ENCODE measurements around the gene TUBD1.
"Not testable (repeated sequence)": the region's sequence is repeated elsewhere in the genome, so short reads cannot be mapped to it uniquely, and the experiment has no call there.

Gene TUBD1

DNA sequence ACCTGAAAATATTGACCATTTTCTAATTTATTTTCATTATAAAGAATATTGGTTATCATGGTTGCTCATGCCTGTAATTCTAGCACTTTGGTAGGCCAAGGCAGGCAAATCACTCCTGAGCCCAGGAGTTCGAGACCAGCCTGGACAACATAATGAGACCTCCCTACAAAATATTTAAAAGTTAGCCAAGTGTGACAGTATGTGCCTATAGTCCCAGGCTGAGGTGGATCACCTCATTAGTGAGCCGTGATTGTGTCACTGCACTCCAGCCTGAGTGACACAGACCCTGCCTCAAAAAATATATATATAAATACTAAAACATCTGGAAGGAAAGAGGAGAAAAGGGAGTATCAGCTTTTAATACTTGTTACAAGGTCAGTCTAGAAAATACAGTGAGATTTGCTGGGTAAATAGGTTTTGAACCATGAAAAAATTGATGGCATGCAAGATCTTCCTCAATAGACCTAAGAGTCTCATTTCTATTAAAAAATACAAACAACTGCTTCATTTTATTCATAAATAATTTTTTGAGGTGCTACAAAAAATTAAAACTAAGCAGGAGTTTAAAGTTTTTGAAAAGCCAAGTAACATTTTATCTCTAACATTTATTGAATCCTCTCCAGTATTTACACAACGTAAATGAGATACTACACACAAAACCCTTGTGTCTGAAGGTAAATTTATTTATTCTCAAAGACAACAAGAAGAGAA lies 47.7 kb downstream of the TUBD1 start:
- DNase-seq (ENCODE audit: low spot score) = no peak

DNA sequence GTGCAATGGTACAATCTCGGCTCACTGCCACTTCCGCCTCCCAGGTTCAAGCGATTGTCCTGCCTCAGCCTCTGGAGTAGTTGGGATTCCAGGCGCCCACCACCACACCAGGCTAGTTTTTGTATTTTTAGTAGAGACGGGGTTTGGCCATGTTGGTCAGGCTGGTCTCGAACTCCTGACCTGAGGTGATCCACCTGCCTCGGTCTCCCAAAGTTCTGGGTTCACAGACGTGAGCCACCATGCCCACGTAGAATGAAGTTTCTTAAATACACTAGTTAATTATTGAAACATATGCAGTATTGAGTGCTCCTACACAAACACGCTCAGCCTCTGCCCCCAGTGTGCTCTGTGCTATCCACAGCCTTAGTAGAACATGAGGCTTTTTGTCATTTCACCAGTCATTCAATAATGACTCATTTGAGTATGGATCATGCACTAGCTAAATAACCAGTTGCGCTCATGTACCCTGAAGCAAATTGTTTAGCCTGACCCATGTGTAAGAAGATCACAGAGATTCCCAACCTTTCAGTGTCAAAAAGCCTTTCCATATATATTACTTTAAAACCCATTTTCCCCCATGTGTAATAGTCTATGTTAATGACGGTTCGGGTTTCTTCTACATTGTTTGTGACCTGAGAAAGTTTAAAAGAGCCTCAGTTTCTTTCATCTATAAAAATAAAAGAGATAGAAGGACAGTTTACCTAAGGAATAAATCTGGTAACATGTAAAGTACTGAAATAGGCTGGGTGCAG lies 49.7 kb downstream of the TUBD1 start:
- DNase-seq (ENCODE audit: low spot score) = no peak

DNA sequence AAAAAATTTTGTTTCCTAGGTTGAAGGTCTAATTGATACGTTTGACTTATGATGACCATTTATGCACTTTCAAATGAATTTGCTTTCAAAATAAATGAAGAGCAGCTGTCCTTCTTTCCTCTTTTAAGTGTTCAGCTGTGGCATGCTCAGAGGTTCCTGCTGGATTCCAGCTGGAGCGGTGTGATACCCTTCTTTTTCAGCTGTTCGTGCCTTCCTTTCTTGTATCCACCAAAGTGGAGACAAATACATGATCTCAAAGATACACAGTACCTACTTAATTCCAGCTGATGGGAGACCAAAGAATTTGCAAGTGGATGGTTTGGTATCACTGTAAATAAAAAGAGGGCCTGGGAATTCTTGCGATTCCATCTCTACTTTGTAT lies 50.9 kb downstream of the TUBD1 start:
- DNase-seq (ENCODE audit: low spot score) = not testable (repeated sequence)

DNA sequence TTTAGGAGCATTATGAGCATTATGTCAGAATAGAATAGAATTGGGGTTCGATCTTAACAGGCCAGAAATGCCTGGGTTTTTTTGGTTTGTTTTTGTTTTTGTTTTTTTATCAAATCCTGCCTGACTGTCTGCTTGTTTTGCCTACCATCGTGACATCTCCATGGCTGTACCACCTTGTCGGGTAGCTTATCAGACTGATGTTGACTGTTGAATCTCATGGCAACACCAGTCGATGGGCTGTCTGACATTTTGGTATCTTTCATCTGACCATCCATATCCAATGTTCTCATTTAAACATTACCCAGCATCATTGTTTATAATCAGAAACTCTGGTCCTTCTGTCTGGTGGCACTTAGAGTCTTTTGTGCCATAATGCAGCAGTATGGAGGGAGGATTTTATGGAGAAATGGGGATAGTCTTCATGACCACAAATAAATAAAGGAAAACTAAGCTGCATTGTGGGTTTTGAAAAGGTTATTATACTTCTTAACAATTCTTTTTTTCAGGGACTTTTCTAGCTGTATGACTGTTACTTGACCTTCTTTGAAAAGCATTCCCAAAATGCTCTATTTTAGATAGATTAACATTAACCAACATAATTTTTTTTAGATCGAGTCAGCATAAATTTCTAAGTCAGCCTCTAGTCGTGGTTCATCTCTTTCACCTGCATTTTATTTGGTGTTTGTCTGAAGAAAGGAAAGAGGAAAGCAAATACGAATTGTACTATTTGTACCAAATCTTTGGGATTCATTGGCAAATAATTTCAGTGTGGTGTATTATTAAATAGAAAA lies 51.5 kb downstream of the TUBD1 start:
- not testable (repeated sequence) for DNase-seq (ENCODE audit: low spot score)

DNA sequence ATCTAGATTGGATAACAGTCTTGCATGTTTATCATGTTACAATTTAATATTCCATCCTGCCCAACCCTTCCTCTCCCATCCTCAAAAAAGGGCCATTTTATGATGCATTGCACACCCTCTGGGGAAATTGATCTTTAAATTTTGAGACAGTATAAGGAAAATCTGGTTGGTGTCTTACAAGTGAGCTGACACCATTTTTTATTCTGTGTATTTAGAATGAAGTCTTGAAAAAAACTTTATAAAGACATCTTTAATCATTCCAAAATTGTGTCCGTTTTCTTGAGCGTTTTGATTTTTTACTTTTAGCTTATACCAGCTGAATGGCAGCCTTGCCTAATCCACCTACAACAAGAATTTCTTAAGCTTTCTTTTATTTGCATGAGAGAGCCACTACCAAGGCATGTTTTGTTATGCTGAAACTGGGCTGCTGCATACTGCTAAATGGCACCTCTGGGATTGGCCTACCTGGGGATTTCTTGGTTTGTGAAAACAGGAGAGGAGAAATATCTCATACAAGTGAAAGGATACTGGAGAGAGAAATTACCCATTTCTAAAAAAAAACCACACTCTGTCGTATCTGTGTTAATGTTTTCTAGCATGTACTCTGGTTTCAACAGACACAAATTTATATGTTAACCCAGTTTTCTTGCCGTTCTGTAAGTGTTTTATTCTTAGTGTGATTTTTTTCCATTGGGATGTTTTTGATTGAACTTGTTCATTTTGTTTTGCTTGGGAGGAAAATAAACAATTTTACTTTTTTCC lies 52.2 kb downstream of the TUBD1 start:
- DNase-seq (ENCODE audit: low spot score) = no peak

DNA sequence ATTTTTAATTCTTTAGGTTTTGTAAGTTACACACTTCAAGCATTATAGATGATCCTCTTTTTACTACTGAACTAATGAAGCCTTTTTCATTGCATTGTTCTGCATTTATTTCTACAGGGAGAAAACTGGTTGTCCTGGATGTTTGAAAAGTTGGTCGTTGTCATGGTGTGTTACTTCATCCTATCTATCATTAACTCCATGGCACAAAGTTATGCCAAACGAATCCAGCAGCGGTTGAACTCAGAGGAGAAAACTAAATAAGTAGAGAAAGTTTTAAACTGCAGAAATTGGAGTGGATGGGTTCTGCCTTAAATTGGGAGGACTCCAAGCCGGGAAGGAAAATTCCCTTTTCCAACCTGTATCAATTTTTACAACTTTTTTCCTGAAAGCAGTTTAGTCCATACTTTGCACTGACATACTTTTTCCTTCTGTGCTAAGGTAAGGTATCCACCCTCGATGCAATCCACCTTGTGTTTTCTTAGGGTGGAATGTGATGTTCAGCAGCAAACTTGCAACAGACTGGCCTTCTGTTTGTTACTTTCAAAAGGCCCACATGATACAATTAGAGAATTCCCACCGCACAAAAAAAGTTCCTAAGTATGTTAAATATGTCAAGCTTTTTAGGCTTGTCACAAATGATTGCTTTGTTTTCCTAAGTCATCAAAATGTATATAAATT lies 53.0 kb downstream of the TUBD1 start:
- no peak for DNase-seq (ENCODE audit: low spot score)

DNA sequence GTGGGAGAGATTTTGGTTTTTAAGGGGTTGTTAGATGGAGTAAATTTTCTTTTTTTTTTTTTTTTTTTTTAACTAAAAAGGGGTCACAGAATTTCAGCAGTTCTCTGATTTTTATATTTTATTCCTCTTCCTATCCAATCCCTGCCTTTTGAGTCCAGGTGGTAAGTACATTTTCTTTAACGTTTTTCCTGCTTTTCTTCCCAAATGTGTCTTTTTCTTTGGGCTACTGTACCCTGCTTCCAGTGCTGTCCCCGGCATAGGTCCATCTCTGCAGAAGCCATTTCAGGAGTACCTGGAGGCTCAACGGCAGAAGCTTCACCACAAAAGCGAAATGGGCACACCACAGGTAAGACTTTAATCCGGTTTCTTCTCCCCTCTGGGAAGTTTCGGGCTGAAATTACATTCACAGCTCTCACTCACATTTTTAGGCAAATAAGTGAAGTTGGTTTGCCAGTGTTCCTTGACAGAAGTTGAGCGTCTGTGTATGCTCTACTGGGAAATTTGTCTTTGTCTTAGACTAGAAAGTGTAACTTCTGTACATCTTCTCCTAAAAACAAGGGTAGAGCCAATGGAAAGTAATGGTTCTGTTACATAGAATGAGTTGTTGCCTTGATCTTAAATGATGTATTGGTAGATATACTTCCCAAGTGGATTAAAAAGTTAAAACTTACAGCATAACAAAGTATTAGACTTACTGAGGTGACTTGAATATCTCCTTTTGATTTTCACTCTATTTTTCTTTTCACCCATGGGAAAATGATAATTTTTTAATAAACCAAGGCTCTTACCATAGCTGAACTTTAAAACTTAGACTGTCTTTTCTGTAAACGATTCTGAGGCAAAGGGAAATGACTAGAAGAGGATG lies 54.5 kb downstream of the TUBD1 start:
- DNase-seq (ENCODE audit: low spot score) = no peak

DNA sequence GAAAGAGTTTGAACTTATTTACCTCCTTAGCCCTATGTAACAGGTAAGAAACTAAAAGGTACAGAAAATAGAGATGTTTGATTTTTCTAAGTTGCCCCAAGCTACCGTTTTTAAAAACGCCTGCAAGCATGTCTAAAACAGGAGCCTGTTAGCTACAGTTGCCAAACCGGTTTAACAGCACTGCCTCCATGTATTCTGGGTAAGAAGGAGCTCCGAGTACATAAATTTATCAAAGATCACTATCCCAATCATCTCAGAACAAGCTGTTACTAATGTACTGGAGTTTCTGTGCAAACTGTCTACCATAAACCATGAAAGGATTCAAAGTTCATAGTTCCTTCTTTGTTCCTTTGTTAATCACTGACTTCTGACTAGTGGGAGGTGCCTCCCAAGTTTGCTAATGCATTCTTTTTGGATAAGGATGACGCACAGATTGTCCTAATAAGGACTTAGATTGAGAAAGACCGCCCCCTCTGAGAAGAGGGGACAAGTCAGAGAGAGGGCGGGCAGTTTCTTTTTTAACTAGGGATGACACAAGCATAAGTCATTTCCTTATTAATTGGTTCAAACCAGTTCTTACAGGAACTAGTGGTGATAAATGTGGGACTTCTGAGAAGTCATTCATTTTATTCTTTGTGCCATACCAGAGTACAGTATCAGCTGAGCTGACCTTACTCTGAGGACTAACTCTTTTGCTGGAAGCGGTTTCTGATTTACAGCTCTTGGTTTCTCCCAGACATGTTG lies 55.3 kb downstream of the TUBD1 start:
- DNase-seq (ENCODE audit: low spot score) = peak; percentile 78

DNA sequence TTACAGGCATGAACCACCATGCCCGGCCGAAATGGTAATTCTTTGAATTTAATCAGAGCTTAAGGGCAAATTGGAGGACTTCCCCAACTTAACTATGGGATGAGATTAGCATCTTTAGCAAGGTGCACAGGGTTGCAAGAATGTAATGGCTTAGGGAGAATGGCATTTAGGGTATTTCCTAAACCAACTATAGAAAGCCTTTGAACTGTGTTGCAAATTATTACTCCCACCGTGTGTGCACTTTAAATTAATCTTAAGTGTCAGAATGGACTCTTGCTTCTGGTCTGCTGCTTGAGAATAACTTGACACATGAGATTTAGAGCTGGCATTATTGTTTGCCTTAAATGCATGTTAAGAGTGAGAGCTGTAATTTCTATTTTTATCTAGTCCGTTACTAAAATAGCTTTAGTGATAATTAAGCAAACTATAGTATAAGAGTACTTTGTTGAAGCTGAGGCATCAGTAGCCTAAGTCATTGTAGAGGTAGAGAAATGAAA lies 59.8 kb downstream of the TUBD1 start:
- no peak for DNase-seq (ENCODE audit: low spot score)

DNA sequence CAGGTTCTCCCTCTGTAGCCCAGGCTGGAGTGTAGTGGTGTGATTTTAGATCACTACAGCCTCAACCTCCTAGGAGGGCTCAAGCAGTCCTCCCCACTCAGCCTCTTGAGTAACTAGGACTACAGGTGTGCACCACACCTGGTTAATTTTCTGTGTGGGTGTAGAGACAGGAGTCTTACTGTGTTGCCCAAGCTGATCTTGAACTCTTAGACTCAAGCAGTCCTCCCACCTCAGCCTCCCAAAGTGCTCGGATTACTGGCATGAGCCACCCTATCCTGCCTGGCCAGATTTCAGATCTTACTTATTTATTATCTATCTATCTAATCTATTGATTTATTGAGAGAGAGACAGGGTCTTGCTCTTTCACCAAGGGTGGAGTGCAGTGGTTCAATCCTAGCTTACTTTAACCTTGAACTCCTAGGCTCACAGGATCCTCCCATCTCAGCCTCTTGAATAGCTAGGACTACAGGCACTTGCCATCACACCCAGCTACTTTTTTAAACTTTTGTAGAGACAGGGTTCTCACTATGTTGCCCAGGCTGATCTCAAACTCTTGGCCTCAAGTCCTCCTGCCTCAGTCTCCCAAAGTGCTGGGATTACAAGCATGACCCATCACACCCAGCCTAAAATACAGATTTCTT lies 61.8 kb downstream of the TUBD1 start:
- no peak for DNase-seq (ENCODE audit: low spot score)

DNA sequence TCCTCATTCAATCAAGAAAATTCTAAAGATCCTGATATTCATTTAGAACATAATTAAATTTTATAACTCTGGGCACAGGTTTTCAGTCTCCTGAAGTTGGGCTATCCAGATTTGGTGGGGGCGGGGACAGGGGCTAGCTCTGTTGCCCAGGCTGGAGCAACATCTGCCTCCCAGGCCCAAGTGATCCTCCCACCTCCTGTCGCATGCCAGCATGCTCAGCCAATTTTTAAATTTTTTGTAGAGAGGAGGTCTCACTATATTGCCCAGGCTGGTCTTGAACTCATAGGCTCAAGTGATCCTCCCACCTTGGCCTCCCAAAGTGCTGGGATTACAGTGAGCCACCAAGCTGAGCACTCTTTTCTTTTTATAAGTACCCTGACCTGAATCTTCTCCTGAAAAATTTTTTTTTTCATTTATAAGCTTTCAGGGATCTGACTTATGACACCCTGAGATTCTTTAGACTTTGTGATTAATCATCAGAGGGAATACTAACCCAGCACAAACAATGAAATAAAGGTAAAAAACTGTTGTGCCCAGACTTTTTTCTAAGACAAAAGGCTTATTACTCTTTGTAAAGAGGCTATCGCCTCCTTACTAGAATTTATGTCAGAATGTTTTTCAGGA lies 62.6 kb downstream of the TUBD1 start:
- DNase-seq (ENCODE audit: low spot score) = no peak

DNA sequence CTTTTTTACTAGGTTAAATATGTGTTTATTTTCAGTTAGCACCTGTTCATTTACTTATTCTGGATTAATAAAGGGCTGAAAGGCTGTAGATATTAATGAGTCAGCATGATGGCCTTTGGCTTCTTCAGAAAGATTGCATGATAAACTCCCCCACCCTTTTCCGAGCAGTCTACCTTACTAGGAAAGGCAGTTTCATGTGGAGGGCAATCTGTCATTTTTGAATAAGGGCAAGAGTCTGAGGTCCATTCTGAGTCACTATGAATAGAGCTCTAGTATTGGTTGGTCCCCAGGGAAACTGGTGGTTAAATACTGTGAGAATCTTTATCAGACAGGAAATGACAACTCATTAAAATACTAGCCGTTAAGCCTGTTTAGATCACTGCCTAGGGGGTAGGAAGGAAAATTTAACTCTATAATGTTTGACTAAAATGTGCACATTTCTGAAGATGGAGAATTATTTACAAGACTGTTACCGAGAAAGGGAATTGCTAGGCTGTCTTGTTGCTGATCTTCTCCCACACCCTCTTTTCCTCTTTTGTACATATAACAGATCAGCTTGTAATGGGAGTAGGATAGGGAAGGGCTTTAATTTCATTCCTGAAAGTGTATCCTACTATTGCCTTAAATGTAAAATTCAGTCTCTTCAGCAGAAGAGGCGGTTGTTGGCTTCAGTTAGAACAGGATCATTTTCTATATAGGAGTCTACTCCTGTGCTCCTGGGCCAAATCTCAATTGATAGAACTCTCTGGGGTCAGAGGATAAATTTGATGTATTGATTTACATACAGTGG lies 63.3 kb downstream of the TUBD1 start:
- DNase-seq (ENCODE audit: low spot score) = no peak

DNA sequence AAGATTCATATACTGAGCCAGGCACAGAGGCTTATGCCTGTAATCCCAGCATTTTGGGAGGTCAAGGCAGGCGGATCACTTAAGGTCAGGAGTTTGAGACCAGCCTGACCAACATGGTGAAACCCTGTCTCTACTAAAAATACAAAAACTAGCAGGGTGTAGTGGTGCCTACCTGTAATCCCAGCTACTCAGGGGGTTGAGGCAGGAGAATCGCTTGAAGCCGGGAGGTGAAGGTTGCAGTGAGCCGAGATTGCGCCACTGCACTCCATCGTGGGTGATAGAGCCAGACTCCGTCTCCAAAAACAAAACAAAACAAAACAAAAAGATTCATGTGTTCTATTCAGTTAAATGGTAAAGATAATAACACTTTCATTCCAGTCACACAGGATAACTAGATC lies 63.9 kb downstream of the TUBD1 start:
- DNase-seq (ENCODE audit: low spot score) = not testable (repeated sequence)

DNA sequence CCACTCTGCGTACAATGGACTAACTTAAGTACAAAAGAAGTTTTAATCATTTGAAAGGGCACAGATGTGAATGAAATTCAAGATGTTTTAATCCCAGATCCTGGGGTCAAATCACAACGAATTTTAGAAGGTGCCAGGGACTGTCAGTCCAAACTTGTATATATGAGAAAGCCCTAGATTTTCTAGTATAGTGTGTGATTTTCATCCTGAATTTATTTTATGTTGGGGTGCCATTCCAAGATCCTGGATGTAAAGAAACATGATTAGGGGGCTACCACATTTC lies 64.3 kb downstream of the TUBD1 start:
- no peak for DNase-seq (ENCODE audit: low spot score)

DNA sequence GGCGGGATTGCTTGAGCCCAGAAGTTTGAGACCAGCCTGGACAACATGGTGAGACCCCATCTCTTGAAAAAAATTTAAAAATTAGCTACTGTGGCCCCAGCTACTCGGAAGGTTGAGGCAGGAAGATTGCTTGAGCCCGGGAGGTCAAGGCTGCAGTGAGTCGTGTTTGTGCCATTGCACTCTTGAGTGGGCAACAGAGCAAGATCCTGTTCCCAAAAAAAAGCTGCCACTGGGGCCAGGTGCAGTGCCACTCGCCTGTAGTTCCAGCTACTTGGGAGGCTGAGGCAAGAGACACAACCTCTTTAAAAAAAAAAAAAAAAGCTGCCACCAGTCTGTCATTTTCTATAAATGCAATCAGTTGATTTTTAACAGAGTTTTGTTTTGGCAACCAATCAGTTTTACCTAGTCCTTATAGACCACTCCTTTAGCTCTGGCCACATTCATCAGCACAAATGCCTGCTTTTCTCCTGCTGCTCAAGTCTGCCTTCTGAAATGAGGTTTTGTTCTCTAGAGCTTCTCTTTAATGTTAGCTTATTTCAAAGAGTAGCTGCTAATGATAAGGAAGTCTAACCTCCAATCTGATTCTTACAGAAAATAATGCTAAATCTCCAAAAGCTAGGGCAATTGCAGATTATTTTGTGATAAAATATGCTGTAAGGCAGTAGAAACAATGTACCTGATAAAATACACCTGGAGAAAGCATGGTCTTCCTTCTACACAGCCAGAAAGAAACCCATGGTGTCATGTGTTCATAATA lies 64.8 kb downstream of the TUBD1 start:
- DNase-seq (ENCODE audit: low spot score) = no peak

DNA sequence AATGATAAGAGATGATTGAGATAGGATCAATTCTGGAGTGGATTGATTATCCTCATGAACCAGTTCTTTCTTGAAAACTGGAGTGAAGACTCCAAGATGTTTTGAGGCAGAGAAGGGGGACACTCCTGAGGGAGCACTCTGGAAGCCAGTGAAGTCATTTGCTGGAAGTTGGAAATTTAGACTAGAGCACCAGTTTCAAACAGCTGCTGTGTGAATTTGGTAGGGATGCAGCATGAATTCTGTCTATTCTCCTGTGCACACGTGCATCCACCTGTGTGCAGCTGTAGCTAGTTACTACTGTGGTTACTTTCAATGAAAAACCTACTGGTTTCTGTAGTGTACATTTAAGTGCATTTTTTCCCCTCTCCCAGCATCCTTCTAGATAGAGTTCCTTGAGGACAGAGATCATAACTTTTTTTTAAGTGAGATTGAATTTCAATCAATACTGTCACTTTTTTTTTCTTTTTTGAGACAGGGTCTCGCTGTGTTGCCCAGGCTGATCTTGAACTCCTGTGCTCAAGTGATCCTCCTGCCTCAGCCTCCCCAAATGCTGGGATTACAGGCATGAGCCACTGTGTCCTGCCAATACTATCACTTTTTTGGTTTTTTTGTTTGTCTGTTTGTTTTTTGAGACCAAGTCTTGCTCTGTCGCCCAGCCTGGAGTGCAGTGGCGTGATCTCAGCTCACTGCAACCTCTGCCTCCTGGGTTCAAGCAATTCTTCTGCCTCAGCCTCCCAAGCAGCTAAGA lies 65.9 kb downstream of the TUBD1 start:
- DNase-seq (ENCODE audit: low spot score) = no peak
